DND-41 (cell line): ENCODE data around the gene PRDX5.

Experiments used
- ATAC-seq: fragments of 200-7000 bp; cut with Tn5 transposase; 3 replicates; pipeline ENCODE4 v1.9.1; 2021; ENCODE audit warnings: low read depth; ENCODE audit not compliant: insufficient read depth
- DNase-seq: peaks from one replicate; pipeline ENCODE4 v3.0.0-alpha.2; 2020
- H2AFZ ChIP-seq: 2 replicates; pipeline ENCODE4 v1.6.0; 2012; ENCODE audit warnings: low read depth, low read length
- H3K27ac ChIP-seq: 2 replicates; pipeline ENCODE4 v1.5.1; 2012; ENCODE audit warnings: low read length, inconsistent platforms
- H3K27me3 ChIP-seq: fragments of 200-600 bp; sonication (generic); 2 replicates; pipeline ENCODE4 v1.6.0; 2012; ENCODE audit warnings: low read length, mild to moderate bottlenecking, inconsistent platforms; ENCODE audit not compliant: insufficient read depth, poor library complexity
- H3K36me3 ChIP-seq: 2 replicates; pipeline ENCODE4 v1.5.1; 2012; ENCODE audit warnings: low read length, inconsistent platforms; ENCODE audit not compliant: insufficient read depth
- H3K4me1 ChIP-seq: 2 replicates; pipeline ENCODE4 v1.5.1; 2012; ENCODE audit warnings: mild to moderate bottlenecking, low read length; ENCODE audit not compliant: insufficient read depth
- H3K4me2 ChIP-seq: 2 replicates; pipeline ENCODE4 v1.6.0; 2012; ENCODE audit warnings: mild to moderate bottlenecking, moderate library complexity, low read length, inconsistent platforms; ENCODE audit not compliant: insufficient read depth
- H3K4me3 ChIP-seq, 2 experiments: fragments of 200-600 bp in 1 of 2; shearing (Covaris generic) in 1 of 2; 2 replicates each; pipeline ENCODE4 v1.5.1; 2012 to 2016; ENCODE audit warnings: inconsistent platforms in 2 of 2, low read length in 2 of 2, mild to moderate bottlenecking in 2 of 2, low read depth in 1 of 2, moderate library complexity in 1 of 2
- H3K79me2 ChIP-seq: 2 replicates; pipeline ENCODE4 v1.6.0; 2012; ENCODE audit warnings: low read length, inconsistent platforms; ENCODE audit not compliant: insufficient read depth
- H3K9ac ChIP-seq: 2 replicates; pipeline ENCODE4 v1.6.0; 2012; ENCODE audit warnings: low read depth, mild to moderate bottlenecking, inconsistent platforms, low read length, moderate library complexity
- H3K9me3 ChIP-seq: 2 replicates; pipeline ENCODE4 v1.5.1; 2012; ENCODE audit warnings: low read length, moderate library complexity, mild to moderate bottlenecking, inconsistent platforms; ENCODE audit not compliant: insufficient read depth, severe bottlenecking
- H4K20me1 ChIP-seq: 2 replicates; pipeline ENCODE4 v1.6.0; 2012; ENCODE audit warnings: low read length; ENCODE audit not compliant: insufficient read depth
- CTCF ChIP-seq: IDR thresholded peaks from 2 replicates; pipeline ENCODE4 v1.5.1; 2012; ENCODE audit warnings: borderline replicate concordance, low read length, moderate library complexity, mild to moderate bottlenecking; ENCODE audit not compliant: poor library complexity, severe bottlenecking; ENCODE audit errors: extremely low read depth
- EZH2 ChIP-seq: IDR thresholded peaks from 3 replicates; pipeline ENCODE4 v1.6.1; 2012; ENCODE audit warnings: borderline replicate concordance, low read depth, mild to moderate bottlenecking, moderate library complexity, low read length, inconsistent platforms; ENCODE audit not compliant: severe bottlenecking

Gene PRDX5

GRCh38 chr11:64305075-64305690, 12.7 kb upstream of the PRDX5 start, which contains the start of gene ESRRA:
Gene ESRRA, plus strand, starts transcription at chr11:64305524. Its CDS starts 1,656 bp downstream, at chr11:64307180.
- H3K27ac ChIP-seq, result peak within 1 kb of the TSS; percentile 95
- ATAC-seq (peak; percentile 81), DNase-seq (peak; percentile 99)
- TF ChIP-seq EZH2 (no peak), CTCF (no peak)
- H3K36me3 ChIP-seq, result peaks cover 14% of the 10 kb centered on the region
- H3K4me3 ChIP-seq, result peak within 1 kb of the TSS; percentile 76 to 78
- peaks cover 34% of the 10 kb centered on the region for H3K79me2 ChIP-seq
- peaks cover 23% of the 10 kb centered on the region for H4K20me1 ChIP-seq
- H3K4me1 ChIP-seq, result peaks cover 43% of the 10 kb centered on the region
- peak within 1 kb of the TSS; percentile 93 for H3K4me2 ChIP-seq
- H3K9me3 ChIP-seq, result no peaks in the 10 kb centered on the region
- no peaks in the 10 kb centered on the region for H3K27me3 ChIP-seq
- peak within 1 kb of the TSS; percentile 89 for H2AFZ ChIP-seq
- H3K9ac ChIP-seq, result peak within 1 kb of the TSS; percentile 84

DNA sequence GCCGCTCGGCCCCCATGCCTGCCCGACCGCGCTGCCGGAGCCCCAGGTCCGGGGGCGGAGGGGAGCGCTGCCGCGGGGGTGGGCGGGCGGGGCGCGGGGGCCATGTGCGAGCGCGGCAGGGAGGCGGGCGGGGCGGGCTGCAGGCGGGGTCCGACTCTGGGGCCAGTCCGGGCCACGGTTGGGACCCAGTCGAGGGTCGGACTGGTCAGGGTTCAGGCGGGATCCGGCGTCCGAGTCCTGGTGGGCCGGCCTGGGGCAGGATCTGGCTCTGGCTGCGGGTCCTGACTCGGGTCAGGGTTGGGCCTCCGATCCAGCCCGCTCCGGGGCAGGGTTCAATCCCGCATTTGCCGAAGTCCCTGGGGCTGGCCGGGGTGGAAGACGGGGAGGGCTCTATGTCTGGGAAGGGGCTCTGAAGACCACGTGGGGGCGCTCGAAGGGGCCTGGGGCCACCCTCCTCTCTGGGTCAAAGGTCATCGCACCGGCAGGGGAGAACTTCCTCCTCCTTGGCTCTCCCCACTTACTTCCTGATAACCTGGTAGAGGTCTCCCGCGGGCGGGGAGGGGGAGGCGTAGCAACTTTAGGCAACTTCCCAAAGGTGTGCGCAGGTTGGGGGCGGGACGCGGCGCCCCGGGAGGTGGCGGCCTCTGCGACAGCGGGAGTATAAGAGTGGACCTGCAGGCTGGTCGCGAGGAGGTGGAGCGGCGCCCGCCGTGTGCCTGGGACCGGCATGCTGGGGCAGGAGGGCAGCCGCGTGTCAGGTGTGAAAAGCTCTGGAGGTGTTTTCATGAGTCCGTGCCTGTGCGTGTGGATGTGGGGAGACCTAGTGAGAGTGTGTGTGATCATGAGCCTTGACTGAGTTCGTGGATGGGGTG, 12.0 kb upstream of the PRDX5 start:
- no peaks in the 10 kb centered on the region for H3K9me3 ChIP-seq
- H3K4me1 ChIP-seq, result peaks cover 38% of the 10 kb centered on the region
- H3K9ac ChIP-seq, result peak overlapping the region; percentile 64
- TF ChIP-seq CTCF (peak; percentile 66), EZH2 (no peak)
- H3K4me3 ChIP-seq, result peak overlapping the region; percentile 75 to 76
- peaks cover 17% of the 10 kb centered on the region for H3K36me3 ChIP-seq
- peak overlapping the region; percentile 91 for H3K4me2 ChIP-seq
- H3K79me2 ChIP-seq, result peaks cover 37% of the 10 kb centered on the region
- no peaks in the 10 kb centered on the region for H3K27me3 ChIP-seq
- peak overlapping the region; percentile 70 for H2AFZ ChIP-seq
- H3K27ac ChIP-seq, result peak overlapping the region; percentile 66
- DNase-seq (peak; percentile 85), ATAC-seq (peak; percentile 41)
- H4K20me1 ChIP-seq, result peaks cover 22% of the 10 kb centered on the region

- H2AFZ ChIP-seq, result peak overlapping the region; percentile 70
- DNase-seq, result no peak
- H3K9ac ChIP-seq, result peak overlapping the region; percentile 64
- peak overlapping the region; percentile 91 for H3K4me2 ChIP-seq
- H3K27ac ChIP-seq, result peak overlapping the region; percentile 66
- H3K9me3 ChIP-seq, result no peaks in the 10 kb centered on the region
- no peak for ATAC-seq
- H3K27me3 ChIP-seq, result no peaks in the 10 kb centered on the region
- H3K79me2 ChIP-seq, result peaks cover 41% of the 10 kb centered on the region
- H4K20me1 ChIP-seq, result peaks cover 24% of the 10 kb centered on the region
- peak overlapping the region; percentile 75 to 76 for H3K4me3 ChIP-seq
- H3K36me3 ChIP-seq, result peaks cover 19% of the 10 kb centered on the region
- TF ChIP-seq CTCF (no peak), EZH2 (no peak)
- peaks cover 34% of the 10 kb centered on the region for H3K4me1 ChIP-seq
Observed at GRCh38 chr11:64306563-64306875, 11.4 kb upstream of the PRDX5 start.
